Type B pancreatic cell (in vitro differentiated cells): ENCODE measurements around the gene SCYGR4. TPM values are rescaled to one million over a fixed set of nuclear protein-coding genes. Genes with fewer than 3 reads are reported as not detected.

Experiments
- DNase-seq: peaks from one replicate; pipeline ENCODE4 v3.0.0; 2021; ENCODE audit warnings: mixed read lengths; ENCODE audit not compliant: unreplicated experiment; ENCODE audit errors: extremely low spot score
- H3K27ac Mint-ChIP-seq: 2 replicates; pipeline ENCODE4 v1.8.0; 2021; ENCODE audit warnings: mild to moderate bottlenecking, mixed read lengths
- H3K27me3 Mint-ChIP-seq: 2 replicates; pipeline ENCODE4 v1.8.0; 2021; ENCODE audit warnings: mixed read lengths
- H3K36me3 Mint-ChIP-seq: 2 replicates; pipeline ENCODE4 v1.8.0; 2021; ENCODE audit warnings: mixed read lengths
- H3K4me1 Mint-ChIP-seq: one replicate; pipeline ENCODE4 v1.8.0; 2021; ENCODE audit warnings: mixed read lengths; ENCODE audit not compliant: unreplicated experiment
- H3K4me3 Mint-ChIP-seq: 2 replicates; pipeline ENCODE4 v1.8.0; 2021; ENCODE audit warnings: mild to moderate bottlenecking, mixed read lengths
- H3K9me3 Mint-ChIP-seq: 2 replicates; pipeline ENCODE4 v1.8.0; 2021; ENCODE audit warnings: mixed read lengths
- total RNA-seq: library from RNA; stranded (reverse); gene quantifications from 2 replicates; pipeline ENCODE4 v1.2.1, GENCODE V29; 2021; ENCODE audit warnings: low replicate concordance
- TF ChIP-seq, protein P1 (sequence below): fragments of 200-600 bp; sonication (generic); conservative IDR thresholded peaks from 2 replicates; pipeline ENCODE4 v1.5.0; 2021; ENCODE audit warnings: antibody characterized with exemption, mild to moderate bottlenecking

SCYGR4 gene
- total RNA-seq, 1 donor from 2014 or later = not detected

DNA sequence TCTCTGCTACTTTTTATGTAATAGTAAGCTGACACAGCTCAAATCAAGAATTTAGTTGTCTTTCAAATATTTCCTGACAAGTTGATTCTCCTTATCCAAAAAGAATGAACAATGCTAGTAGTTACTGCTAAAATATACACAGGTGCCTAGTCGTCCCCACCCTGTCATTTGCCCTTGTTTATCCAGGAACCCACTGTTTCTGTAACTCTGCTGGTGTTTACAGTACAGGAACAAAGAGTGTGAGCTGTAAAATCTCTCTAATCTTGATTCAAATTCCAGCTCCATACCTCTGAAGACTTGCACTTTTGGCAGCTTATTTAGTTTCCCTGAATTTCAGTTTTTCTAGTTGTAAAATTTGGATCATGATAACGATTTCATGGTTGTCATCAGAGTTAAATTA lies 39.7 kb upstream of the SCYGR4 start:
- Mint-ChIP-seq H3K4me1 (no peaks in the 10 kb centered on the region), H3K27me3 (peaks cover 3% of the 10 kb centered on the region), H3K9me3 (peaks cover 4% of the 10 kb centered on the region), H3K4me3 (no peak overlapping the region), H3K27ac (no peak overlapping the region), H3K36me3 (no peaks in the 10 kb centered on the region)
- TF ChIP-seq, protein P1, sequence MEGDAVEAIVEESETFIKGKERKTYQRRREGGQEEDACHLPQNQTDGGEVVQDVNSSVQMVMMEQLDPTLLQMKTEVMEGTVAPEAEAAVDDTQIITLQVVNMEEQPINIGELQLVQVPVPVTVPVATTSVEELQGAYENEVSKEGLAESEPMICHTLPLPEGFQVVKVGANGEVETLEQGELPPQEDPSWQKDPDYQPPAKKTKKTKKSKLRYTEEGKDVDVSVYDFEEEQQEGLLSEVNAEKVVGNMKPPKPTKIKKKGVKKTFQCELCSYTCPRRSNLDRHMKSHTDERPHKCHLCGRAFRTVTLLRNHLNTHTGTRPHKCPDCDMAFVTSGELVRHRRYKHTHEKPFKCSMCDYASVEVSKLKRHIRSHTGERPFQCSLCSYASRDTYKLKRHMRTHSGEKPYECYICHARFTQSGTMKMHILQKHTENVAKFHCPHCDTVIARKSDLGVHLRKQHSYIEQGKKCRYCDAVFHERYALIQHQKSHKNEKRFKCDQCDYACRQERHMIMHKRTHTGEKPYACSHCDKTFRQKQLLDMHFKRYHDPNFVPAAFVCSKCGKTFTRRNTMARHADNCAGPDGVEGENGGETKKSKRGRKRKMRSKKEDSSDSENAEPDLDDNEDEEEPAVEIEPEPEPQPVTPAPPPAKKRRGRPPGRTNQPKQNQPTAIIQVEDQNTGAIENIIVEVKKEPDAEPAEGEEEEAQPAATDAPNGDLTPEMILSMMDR = no peak
- DNase-seq = no peak

- TF ChIP-seq, protein P1 = no peak
- H3K9me3 Mint-ChIP-seq = peaks cover 7% of the 10 kb centered on the region
- H3K4me3 Mint-ChIP-seq = no peak overlapping the region
- H3K27ac Mint-ChIP-seq = no peak overlapping the region
- peaks cover 3% of the 10 kb centered on the region for H3K27me3 Mint-ChIP-seq
- no peak for DNase-seq
- no peaks in the 10 kb centered on the region for H3K4me1 Mint-ChIP-seq
- no peaks in the 10 kb centered on the region for H3K36me3 Mint-ChIP-seq
Observed at GRCh38 chr2:227578642-227579041, 38.7 kb upstream of the SCYGR4 start.

DNA sequence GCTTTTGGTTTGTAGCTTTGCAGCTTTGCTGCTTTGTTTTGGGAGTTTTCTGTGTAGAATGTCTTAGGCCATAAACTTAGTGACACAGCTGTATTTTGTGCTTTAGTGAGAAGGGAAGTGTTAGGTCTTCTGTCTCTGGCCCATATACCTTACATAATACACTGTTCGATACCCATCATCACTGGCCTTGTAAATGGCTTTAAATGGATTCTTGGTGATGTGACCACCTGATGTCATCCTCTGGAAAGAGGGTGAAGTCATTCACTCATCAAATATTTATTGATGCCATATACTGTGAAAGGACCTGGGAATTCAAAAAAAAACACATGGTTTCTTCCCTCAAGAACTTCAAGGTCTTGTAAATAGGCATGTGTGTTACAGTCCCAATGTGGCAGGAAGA lies 37.5 kb upstream of the SCYGR4 start:
- no peak for DNase-seq
- no peak overlapping the region for H3K27ac Mint-ChIP-seq
- no peak overlapping the region for H3K4me3 Mint-ChIP-seq
- peaks cover 3% of the 10 kb centered on the region for H3K27me3 Mint-ChIP-seq
- H3K36me3 Mint-ChIP-seq = no peaks in the 10 kb centered on the region
- TF ChIP-seq, protein P1 = no peak
- H3K9me3 Mint-ChIP-seq = peaks cover 7% of the 10 kb centered on the region
- H3K4me1 Mint-ChIP-seq = no peaks in the 10 kb centered on the region

- peaks cover 3% of the 10 kb centered on the region for H3K27me3 Mint-ChIP-seq
- H3K9me3 Mint-ChIP-seq = peaks cover 7% of the 10 kb centered on the region
- TF ChIP-seq, protein P1 = no peak
- H3K36me3 Mint-ChIP-seq = no peaks in the 10 kb centered on the region
- no peak overlapping the region for H3K4me3 Mint-ChIP-seq
- H3K4me1 Mint-ChIP-seq = no peaks in the 10 kb centered on the region
- no peak overlapping the region for H3K27ac Mint-ChIP-seq
- no peak for DNase-seq
Observed at GRCh38 chr2:227582369-227582768, 34.9 kb upstream of the SCYGR4 start.

DNA sequence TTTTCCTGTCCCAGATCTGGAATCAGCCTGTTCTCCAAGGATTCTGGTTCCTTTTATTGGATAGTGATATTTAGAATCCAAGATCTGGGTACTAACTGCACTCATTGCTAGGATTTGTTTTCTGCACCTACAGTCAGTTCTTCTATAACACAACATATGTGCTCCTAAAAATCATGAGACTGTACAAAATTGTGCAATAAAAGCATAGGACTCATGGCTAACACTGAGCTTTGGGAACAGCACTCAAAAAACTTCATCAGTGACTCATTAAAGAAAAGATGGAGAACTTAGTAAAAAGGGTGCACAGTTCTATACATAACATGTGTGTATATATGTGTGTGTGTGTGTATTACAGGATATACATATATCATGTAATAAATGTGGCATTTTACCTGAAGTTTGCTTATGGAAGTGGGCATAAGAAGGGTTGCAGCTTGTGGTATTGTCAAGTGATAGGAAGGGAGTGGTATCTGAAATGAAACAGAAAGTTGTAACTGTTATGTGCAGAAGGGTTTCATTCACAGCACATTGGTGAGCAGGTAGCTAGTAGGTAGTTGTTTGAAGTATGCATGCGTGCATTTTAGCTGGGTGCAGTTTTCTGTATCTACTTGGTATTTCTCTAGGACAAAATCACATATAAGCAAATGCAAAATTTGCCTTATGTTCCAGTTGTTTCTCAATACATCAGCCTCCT lies 24.5 kb upstream of the SCYGR4 start:
- Mint-ChIP-seq H3K27me3 (peaks cover 6% of the 10 kb centered on the region), H3K4me3 (no peak overlapping the region), H3K27ac (no peak overlapping the region), H3K36me3 (no peaks in the 10 kb centered on the region), H3K9me3 (no peaks in the 10 kb centered on the region), H3K4me1 (no peaks in the 10 kb centered on the region)
- TF ChIP-seq, protein P1 = no peak
- no peak for DNase-seq
